HepG2 (cell line): ENCODE measurements around the gene C1orf50. TPM values are rescaled to one million over a fixed set of nuclear protein-coding genes. Genes with fewer than 3 reads are reported as not detected.

Experiments used
- DR1 ChIP-seq: sonication (generic); formaldehyde crosslinking; IDR thresholded peaks from 2 replicates; pipeline ENCODE4 v1.8.0; 2021; ENCODE audit warnings: mild to moderate bottlenecking, missing genetic modification reagents, inconsistent platforms
- EP300 ChIP-seq, 3 experiments: sonication (generic) in 1 of 3; formaldehyde crosslinking in 1 of 3; IDR thresholded peaks; 2 replicates each; pipeline versions ENCODE4 v1.5.1 to v1.6.1; 2011 to 2020; ENCODE audit warnings: low read depth in 2 of 3, low read length in 2 of 3, borderline replicate concordance in 1 of 3, improper control_type of control experiment in 1 of 3, mild to moderate bottlenecking in 1 of 3, missing genetic modification reagents in 1 of 3, moderate library complexity in 1 of 3
- HOXD1 ChIP-seq: sonication (generic); formaldehyde crosslinking; IDR thresholded peaks from 2 replicates; pipeline ENCODE4 v1.5.0; 2020; ENCODE audit warnings: missing genetic modification reagents
- KLF11 ChIP-seq: IDR thresholded peaks from 2 replicates; pipeline ENCODE4 v1.6.1; 2016; ENCODE audit warnings: missing compliant biosample characterization
- SMYD3 ChIP-seq: sonication (generic); formaldehyde crosslinking; IDR thresholded peaks from 2 replicates; pipeline ENCODE4 v1.8.1; 2023; ENCODE audit warnings: mild to moderate bottlenecking, missing genetic modification reagents
- ZFP91 ChIP-seq: sonication (generic); formaldehyde crosslinking; IDR thresholded peaks from 2 replicates; pipeline ENCODE4 v1.9.0; 2022; ENCODE audit warnings: missing genetic modification reagents, mild to moderate bottlenecking, borderline replicate concordance
- ZFYVE20 ChIP-seq: sonication (generic); formaldehyde crosslinking; IDR thresholded peaks from 2 replicates; pipeline ENCODE4 v1.8.0; 2023; ENCODE audit warnings: low read depth, mild to moderate bottlenecking, moderate library complexity, missing genetic modification reagents, borderline replicate concordance
- ZNF652 ChIP-seq: IDR thresholded peaks from 2 replicates; pipeline ENCODE4 v1.6.1; 2016; ENCODE audit warnings: low read depth, borderline replicate concordance
- polyA plus RNA-seq, 8 experiments: library from polyadenylated mRNA; depleted of rRNA in 3 of 8; stranded (reverse) in 7 of 8; unstranded in 1 of 8; fragments of >200 nt; fragmentation: Illumina TruSeq in 4 of 8; extraction: Trizol in 4 of 8; gene quantifications; 2 replicates each; pipeline versions ENCODE4 v1.2.1 to v1.2.3, GENCODE V29; 2011 to 2016; ENCODE audit warnings: low read depth in 4 of 8, missing spikeins in 1 of 8, mixed read lengths in 1 of 8; ENCODE audit not compliant: insufficient read depth in 1 of 8
- total RNA-seq, 5 experiments: library from RNA; depleted of rRNA; stranded (reverse); fragments of >200 nt; fragmentation: Illumina TruSeq; extraction: Trizol; gene quantifications; 2 replicates each; pipeline ENCODE4 v1.2.3, GENCODE V29; 2016; ENCODE audit warnings: low read depth in 1 of 5
- TF ChIP-seq, protein P1 (sequence below), 2 experiments: fragments of 450-650 bp in 1 of 2; sonication (generic) in 1 of 2; formaldehyde crosslinking in 1 of 2; IDR thresholded peaks; 2 replicates each; pipeline versions ENCODE4 v1.6.1 to v1.8.0; 2016 to 2022; ENCODE audit warnings: antibody characterized with exemption in 1 of 2, mild to moderate bottlenecking in 1 of 2, missing genetic modification reagents in 1 of 2

The C1orf50 gene
- total and polyA plus RNA-seq, 2 of the 13 experiments (the other 11 are each of a cell fraction or from before 2014, with no cell fraction given) = 4.3 to 4.8 TPM

GRCh38 chr1:42739753-42740700, 27.0 kb upstream of the C1orf50 start, which contains the start of gene CLDN19 (continued):
- TF ChIP-seq, protein P1, sequence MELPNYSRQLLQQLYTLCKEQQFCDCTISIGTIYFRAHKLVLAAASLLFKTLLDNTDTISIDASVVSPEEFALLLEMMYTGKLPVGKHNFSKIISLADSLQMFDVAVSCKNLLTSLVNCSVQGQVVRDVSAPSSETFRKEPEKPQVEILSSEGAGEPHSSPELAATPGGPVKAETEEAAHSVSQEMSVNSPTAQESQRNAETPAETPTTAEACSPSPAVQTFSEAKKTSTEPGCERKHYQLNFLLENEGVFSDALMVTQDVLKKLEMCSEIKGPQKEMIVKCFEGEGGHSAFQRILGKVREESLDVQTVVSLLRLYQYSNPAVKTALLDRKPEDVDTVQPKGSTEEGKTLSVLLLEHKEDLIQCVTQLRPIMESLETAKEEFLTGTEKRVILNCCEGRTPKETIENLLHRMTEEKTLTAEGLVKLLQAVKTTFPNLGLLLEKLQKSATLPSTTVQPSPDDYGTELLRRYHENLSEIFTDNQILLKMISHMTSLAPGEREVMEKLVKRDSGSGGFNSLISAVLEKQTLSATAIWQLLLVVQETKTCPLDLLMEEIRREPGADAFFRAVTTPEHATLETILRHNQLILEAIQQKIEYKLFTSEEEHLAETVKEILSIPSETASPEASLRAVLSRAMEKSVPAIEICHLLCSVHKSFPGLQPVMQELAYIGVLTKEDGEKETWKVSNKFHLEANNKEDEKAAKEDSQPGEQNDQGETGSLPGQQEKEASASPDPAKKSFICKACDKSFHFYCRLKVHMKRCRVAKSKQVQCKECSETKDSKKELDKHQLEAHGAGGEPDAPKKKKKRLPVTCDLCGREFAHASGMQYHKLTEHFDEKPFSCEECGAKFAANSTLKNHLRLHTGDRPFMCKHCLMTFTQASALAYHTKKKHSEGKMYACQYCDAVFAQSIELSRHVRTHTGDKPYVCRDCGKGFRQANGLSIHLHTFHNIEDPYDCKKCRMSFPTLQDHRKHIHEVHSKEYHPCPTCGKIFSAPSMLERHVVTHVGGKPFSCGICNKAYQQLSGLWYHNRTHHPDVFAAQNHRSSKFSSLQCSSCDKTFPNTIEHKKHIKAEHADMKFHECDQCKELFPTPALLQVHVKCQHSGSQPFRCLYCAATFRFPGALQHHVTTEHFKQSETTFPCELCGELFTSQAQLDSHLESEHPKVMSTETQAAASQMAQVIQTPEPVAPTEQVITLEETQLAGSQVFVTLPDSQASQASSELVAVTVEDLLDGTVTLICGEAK (IDR thresholded peaks at IDR 0.05) = no peak
- TF ChIP-seq, protein P1 (CRISPR knock-in tag; IDR thresholded peaks at IDR 0.05) = no peak
- TF ChIP-seq KLF11 (CRISPR knock-in tag) (no peak), SMYD3 (peak; percentile 22; the same call in 1 of the 2 replicates), ZFYVE20 (CRISPR knock-in tag) (no peak), EP300 (IDR thresholded peaks at IDR 0.05; ENCODE audit: low read depth in 2 of 2, low read length in 2 of 2) (peak in 1 of 2 experiments; percentile 29; a peak in 1 of 4 replicates), EP300 (CRISPR knock-in tag; IDR thresholded peaks at IDR 0.05; ENCODE audit: borderline replicate concordance) (no peak), ZFP91 (CRISPR knock-in tag) (peak; percentile 61), ZNF652 (CRISPR knock-in tag) (no peak), DR1 (CRISPR knock-in tag) (no peak), HOXD1 (CRISPR knock-in tag) (no peak)
